Activated naive CD4-positive, alpha-beta T cell treated with anti-CD3 and anti-CD28 coated beads, Interleukin-2, amount 50 U/mL, for 16 hours (primary cell): ENCODE data around the gene CSNK1D.

Experiments
- DNase-seq: peaks from one replicate; pipeline ENCODE4 v3.0.0-alpha.2; 2020

CSNK1D gene

GRCh38 chr17:82226809-82227628 lies 46.5 kb downstream of the CSNK1D start:
- no peak for DNase-seq

GRCh38 chr17:82226146-82226808 lies 47.2 kb downstream of the CSNK1D start:
- no peak for DNase-seq

GRCh38 chr17:82225368-82226029 lies 48.0 kb downstream of the CSNK1D start:
- DNase-seq = no peak

GRCh38 chr17:82224666-82225065 lies 48.8 kb downstream of the CSNK1D start:
- no peak for DNase-seq

- no peak for DNase-seq
Measured at GRCh38 chr17:82223517-82223916, 50.0 kb downstream of the CSNK1D start.

GRCh38 chr17:82222816-82223215 lies 50.7 kb downstream of the CSNK1D start:
- DNase-seq = no peak

- DNase-seq = no peak
Measured at GRCh38 chr17:82221341-82221902, 52.1 kb downstream of the CSNK1D start.

GRCh38 chr17:82219753-82220709 lies 53.5 kb downstream of the CSNK1D start:
- no peak for DNase-seq

- DNase-seq = no peak
Measured at GRCh38 chr17:82219083-82219482, 54.4 kb downstream of the CSNK1D start.

GRCh38 chr17:82218349-82219075 lies 55.0 kb downstream of the CSNK1D start:
- DNase-seq = no peak

- no peak for DNase-seq
Measured at GRCh38 chr17:82217530-82218204, 55.8 kb downstream of the CSNK1D start.

- DNase-seq = no peak
Measured at GRCh38 chr17:82217120-82217529, 56.4 kb downstream of the CSNK1D start.

- no peak for DNase-seq
Measured at GRCh38 chr17:82216301-82217119, 57.0 kb downstream of the CSNK1D start.

GRCh38 chr17:82215972-82216300 lies 57.6 kb downstream of the CSNK1D start:
- no peak for DNase-seq

GRCh38 chr17:82215095-82215971 lies 58.2 kb downstream of the CSNK1D start:
- no peak for DNase-seq

GRCh38 chr17:82214012-82214628 lies 59.4 kb downstream of the CSNK1D start:
- DNase-seq = no peak

GRCh38 chr17:82213251-82214011 lies 60.1 kb downstream of the CSNK1D start:
- DNase-seq = peak; percentile 66
